ENCODE data around the gene MRPL55.

Gene MRPL55

DNA sequence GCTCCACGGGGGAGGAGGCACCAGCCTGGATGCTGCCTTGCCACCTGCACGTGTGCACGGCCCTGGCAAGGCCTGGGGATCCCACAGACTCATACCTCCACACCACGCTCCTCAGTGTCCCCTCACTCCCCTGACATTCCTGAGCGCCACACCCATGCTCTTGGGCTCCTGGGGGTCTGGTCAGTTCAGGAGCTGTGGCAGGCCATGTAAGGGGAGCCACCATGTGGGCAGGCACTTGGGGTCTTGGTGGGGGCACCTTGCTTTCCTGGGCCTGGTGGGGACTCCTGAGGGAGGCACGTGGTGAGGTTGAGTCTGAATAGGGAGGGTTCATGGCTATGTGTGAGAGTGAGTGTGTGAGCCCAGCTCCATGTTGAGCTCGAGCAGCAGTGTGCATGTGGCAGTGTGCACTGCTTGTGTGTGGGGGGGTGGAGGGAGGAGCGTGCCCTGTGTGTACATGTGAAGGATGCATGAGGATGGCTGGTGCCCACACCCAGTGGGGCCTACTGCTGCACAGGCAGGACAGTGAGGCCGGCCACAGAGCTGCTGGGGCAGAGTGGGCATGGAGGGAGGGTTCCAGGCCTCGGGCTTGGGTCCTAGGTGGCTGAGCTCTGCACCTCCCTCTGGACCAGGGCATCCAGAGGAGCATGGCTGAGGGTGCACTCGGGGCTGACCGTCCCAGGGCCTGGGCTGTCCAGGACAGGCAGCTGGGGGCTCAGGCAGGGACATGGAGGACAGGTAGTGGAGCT, 42.3 kb upstream of the MRPL55 start:
- TF ChIP-seq, protein P1, sequence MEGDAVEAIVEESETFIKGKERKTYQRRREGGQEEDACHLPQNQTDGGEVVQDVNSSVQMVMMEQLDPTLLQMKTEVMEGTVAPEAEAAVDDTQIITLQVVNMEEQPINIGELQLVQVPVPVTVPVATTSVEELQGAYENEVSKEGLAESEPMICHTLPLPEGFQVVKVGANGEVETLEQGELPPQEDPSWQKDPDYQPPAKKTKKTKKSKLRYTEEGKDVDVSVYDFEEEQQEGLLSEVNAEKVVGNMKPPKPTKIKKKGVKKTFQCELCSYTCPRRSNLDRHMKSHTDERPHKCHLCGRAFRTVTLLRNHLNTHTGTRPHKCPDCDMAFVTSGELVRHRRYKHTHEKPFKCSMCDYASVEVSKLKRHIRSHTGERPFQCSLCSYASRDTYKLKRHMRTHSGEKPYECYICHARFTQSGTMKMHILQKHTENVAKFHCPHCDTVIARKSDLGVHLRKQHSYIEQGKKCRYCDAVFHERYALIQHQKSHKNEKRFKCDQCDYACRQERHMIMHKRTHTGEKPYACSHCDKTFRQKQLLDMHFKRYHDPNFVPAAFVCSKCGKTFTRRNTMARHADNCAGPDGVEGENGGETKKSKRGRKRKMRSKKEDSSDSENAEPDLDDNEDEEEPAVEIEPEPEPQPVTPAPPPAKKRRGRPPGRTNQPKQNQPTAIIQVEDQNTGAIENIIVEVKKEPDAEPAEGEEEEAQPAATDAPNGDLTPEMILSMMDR (IDR thresholded peaks at IDR 0.05; ENCODE audit: insufficient read depth, low read length, missing control alignments), result no peak
- no peak for DNase-seq (ENCODE audit: low read depth, low spot score)
- ChIA-PET CTCF (interaction anchor here (7.3 kb wide), 1 partner anchor 12 kb away, joined by 53 read pairs; the partner anchor contains the start of gene IBA57), POLR2A (interaction anchor here (1.6 kb wide), 1 partner anchor 14 kb away, joined by 5 read pairs; the partner anchor contains the start of gene IBA57)
- H3K4me3 ChIP-seq (ENCODE audit: low read depth, low read length), result no peak overlapping the region

DNA sequence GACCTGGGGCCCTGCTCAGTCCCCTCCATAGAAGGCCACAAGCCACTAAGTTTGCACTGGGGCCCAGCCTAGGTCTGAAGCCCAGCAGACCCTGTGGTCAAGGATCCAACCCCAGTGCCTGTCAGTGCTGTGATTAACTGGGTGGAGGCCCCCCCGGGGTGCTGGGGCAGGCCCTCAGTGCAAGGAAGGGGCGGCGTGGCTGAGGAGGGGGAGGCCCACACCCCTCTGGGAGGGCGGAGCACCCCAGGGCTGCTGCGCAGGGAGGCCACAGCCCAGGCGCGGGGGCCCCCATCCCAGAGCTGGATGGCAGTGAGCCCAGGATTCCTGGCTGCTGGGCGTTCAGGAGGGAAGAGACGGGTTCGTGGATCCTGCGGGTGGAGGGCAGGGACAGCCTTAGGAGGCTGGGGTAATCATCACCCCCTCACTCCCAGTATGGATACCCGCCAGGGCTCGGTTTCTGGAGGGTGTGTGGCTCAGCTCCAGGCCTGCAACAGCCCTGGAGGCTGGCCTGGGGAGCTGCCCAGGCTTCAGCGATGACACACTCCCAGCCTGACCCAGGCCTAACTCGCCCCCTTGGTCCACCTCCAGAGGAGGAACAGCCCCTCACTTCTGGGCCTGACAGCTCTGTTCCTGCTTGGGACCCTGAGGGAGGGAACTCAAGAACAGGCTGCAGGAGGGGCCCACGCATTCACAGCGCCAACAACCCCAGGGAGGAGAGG, 41.5 kb upstream of the MRPL55 start:
- ChIA-PET POLR2A (interaction anchor here (1.6 kb wide), 1 partner anchor 15 kb away, joined by 5 read pairs; the partner anchor contains the start of gene IBA57), CTCF (interaction anchor here (7.3 kb wide), 1 partner anchor 13 kb away, joined by 53 read pairs; the partner anchor contains the start of gene IBA57)
- H3K4me3 ChIP-seq (ENCODE audit: low read depth, low read length), result no peak overlapping the region
- TF ChIP-seq, protein P1 (IDR thresholded peaks at IDR 0.05; ENCODE audit: insufficient read depth, low read length, missing control alignments), result no peak
- DNase-seq (ENCODE audit: low read depth, low spot score), result no peak

DNA sequence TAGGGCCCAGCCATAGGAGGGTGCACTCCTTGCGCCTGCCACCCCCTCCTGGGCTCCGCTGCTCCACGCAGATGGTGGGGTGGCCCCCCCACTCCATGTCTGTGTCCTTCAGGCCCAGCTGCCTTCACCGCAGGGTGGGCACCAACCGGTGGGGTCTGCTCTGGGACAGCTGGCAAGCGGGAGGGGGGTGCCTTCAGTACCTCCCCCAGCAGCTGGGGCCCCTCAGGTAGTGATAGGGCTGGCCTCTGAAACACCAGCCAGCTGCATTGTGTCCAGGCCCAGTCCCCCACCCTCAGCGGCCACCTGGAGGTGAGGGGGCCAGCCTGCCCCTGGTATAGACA, 41.0 kb upstream of the MRPL55 start:
- DNase-seq (ENCODE audit: low read depth, low spot score), result no peak
- no peak overlapping the region for H3K4me3 ChIP-seq (ENCODE audit: low read depth, low read length)
- TF ChIP-seq, protein P1 (IDR thresholded peaks at IDR 0.05; ENCODE audit: insufficient read depth, low read length, missing control alignments), result no peak
- POLR2A ChIA-PET, result no interaction called here
- CTCF ChIA-PET, result interaction anchor here (7.3 kb wide), 1 partner anchor 14 kb away, joined by 53 read pairs; the partner anchor contains the start of gene IBA57

DNA sequence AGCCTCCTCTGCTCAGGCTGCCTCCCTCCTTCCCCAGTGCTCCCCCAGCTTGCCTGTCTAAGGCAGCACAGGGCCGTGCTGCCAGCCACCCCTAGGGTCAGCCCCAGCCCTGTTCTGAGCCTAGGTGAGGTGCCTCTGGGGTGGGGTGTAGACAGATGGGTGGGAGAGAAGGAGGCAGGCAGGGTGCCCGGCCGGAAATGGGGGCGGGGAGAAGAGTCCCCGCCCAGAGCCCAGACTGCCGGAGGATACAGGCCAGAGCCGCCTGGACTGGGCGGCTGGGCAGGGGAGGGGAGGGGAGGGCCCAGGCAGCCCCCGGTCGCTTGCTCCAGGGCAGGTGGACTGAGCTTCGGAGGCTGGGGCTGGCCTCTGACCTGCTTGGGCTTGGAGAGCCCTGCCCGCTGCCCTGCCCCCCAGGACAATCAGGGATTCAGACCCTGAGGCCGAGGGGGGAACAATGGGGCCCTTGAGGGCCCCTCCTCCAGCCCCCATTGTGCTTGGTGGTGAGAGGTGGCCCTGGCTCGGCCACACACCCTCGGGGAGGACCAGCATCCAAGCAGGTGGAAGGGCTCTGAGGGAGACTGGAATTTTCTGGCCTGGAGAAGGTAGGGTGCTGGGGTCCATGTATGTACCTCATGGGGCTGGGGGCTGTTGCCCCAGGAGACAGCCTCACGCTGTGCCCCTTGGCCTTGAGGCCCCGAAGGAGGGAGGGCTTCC, 40.5 kb upstream of the MRPL55 start, which contains the start of gene GJC2:
GJC2 (plus strand) TSS at position 525 of the 714 bp plus-strand sequence. CDS start 7,829 bp downstream, outside the sequence.
- H3K4me3 ChIP-seq (ENCODE audit: low read depth, low read length), result no peak within 1 kb of the TSS
- ChIA-PET CTCF (interaction anchor here (7.3 kb wide), 1 partner anchor 14 kb away, joined by 53 read pairs; the partner anchor contains the start of gene IBA57), POLR2A (no interaction called here)
- DNase-seq (ENCODE audit: low read depth, low spot score), result no peak
- TF ChIP-seq, protein P1 (IDR thresholded peaks at IDR 0.05; ENCODE audit: insufficient read depth, low read length, missing control alignments), result no peak

DNA sequence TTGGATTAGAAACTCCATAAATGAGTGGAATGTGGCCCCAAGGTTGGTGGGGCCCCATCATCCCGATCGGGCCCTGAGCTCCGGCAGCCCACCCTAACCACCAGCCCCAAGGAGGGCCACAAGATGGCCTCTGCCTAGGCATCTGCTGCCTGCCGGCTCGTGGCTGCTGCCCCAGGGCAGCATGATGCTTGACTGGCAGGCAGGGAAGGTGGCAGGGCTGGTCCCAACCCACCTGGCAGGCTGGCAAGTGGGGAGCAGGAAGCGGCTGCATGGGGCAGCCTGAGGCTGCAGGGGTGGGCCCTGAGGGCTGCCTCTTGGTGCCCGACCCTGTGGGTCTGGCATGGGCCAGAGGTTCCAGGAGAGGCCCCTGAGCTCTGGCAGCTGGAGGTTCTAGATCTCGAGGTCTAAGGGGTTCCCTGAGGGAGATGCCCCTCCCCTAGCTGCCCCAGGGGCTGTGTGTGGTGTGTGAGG, 39.9 kb upstream of the MRPL55 start:
- no peak overlapping the region for H3K4me3 ChIP-seq (ENCODE audit: low read depth, low read length)
- POLR2A ChIA-PET, result no interaction called here
- CTCF ChIA-PET, result interaction anchor here (7.3 kb wide), 1 partner anchor 15 kb away, joined by 53 read pairs; the partner anchor contains the start of gene IBA57
- DNase-seq (ENCODE audit: low read depth, low spot score), result no peak
- TF ChIP-seq, protein P1 (IDR thresholded peaks at IDR 0.05; ENCODE audit: insufficient read depth, low read length, missing control alignments), result no peak
